Sciatic nerve (tissue), 2 donors: ENCODE results near the gene PRRC2A. TPM values are rescaled to one million over a fixed set of nuclear protein-coding genes. Genes with fewer than 3 reads are reported as not detected.

Experiments used
- ATAC-seq: fragments of 200-7000 bp; cut with Tn5 transposase; one replicate; pipeline ENCODE4 v1.9.1; 2020; ENCODE audit warnings: mild to moderate bottlenecking, moderate library complexity
- DNase-seq: peaks from one replicate; pipeline ENCODE4 v3.0.0-alpha.2; 2020; ENCODE audit warnings: low spot score
- intact Hi-C: fragments of 100-400 bp; cut with DNase I; formaldehyde crosslinking; loops from one replicate; pipeline ENCODE4 v1.14.2; 2022
- microRNA-seq: library from miRNA; unstranded; fragments of <30 nt; microRNA quantifications from one replicate; pipeline ENCODE4 v1.2.0, GENCODE V29; 2020
- total RNA-seq: library from RNA; stranded (reverse); fragmentation: NEBNext Ultra II Directional; extraction: Animal tissue kit (Norgen Biotek cat#: 25700); gene quantifications from one replicate; pipeline ENCODE4 v1.2.1, GENCODE V29; 2021
- donor health status: DM: no; HTN: no; CAD: no.
- donor health status: DM: no; HTN: no; CAD: no.

The PRRC2A gene
- total RNA-seq, 1 donor from 2014 or later, result 166 TPM

- DNase-seq, result no peak
- intact Hi-C loops, result loop anchor here (10.0 kb wide), 1 partner anchor 147 kb away; no protein-coding TSS in a partner anchor
- ATAC-seq, result no peak
These were observed 66.8 kb downstream of the PRRC2A start for GRCh38 chr6:31687321-31687720.

Small RNA genes within 50 kb of the gene (microRNA-seq; reads per million reads assigned to microRNA genes)
- not detected for gene MIR6832

Other genes with a start within 250 kb of the PRRC2A start
- 26.5 TPM for gene MICA, start 217.1 kb upstream of the PRRC2A start, total RNA-seq
- gene MICB, start 122.6 kb upstream of the PRRC2A start, total RNA-seq, result 2.9 TPM
- gene MCCD1, start 91.8 kb upstream of the PRRC2A start, total RNA-seq, result not detected
- 258 TPM for gene DDX39B, start 78.7 kb upstream of the PRRC2A start, total RNA-seq
- 4.8 TPM for gene ATP6V1G2, start 74.1 kb upstream of the PRRC2A start, total RNA-seq
- gene NFKBIL1, start 73.1 kb upstream of the PRRC2A start, total RNA-seq, result 23.0 TPM
- gene LTA, start 48.4 kb upstream of the PRRC2A start, total RNA-seq, result 0.27 TPM
- gene TNF, start 45.1 kb upstream of the PRRC2A start, total RNA-seq, result 0.40 TPM
- gene LTB, start 38.3 kb upstream of the PRRC2A start, total RNA-seq, result 4.0 TPM
- gene LST1, start 34.4 kb upstream of the PRRC2A start, total RNA-seq, result 17.7 TPM
- 1.1 TPM for gene NCR3, start 27.7 kb upstream of the PRRC2A start, total RNA-seq
- gene AIF1, start 5.5 kb upstream of the PRRC2A start, total RNA-seq, result 50.6 TPM
- gene BAG6, start 31.9 kb downstream of the PRRC2A start, total RNA-seq, result 201 TPM
- gene APOM, start 35.2 kb downstream of the PRRC2A start, total RNA-seq, result 0.53 TPM
- gene C6orf47, start 40.1 kb downstream of the PRRC2A start, total RNA-seq, result 14.5 TPM
- gene GPANK1, start 44.3 kb downstream of the PRRC2A start, total RNA-seq, result 16.7 TPM
- 116 TPM for gene CSNK2B, start 45.4 kb downstream of the PRRC2A start, total RNA-seq
- 20.4 TPM for gene LY6G5B, start 49.3 kb downstream of the PRRC2A start, total RNA-seq
- gene LY6G5C, start 60.4 kb downstream of the PRRC2A start, total RNA-seq, result 2.1 TPM
- gene ABHD16A, start 82.6 kb downstream of the PRRC2A start, total RNA-seq, result 46.0 TPM
- gene LY6G6F, start 86.2 kb downstream of the PRRC2A start, total RNA-seq, result not detected
- not detected for gene LY6G6D, start 94.6 kb downstream of the PRRC2A start, total RNA-seq
- gene LY6G6C, start 101.0 kb downstream of the PRRC2A start, total RNA-seq, result 0.71 TPM
- 0.62 TPM for gene MPIG6B, start 102.7 kb downstream of the PRRC2A start, total RNA-seq
- 124 TPM for gene DDAH2, start 108.6 kb downstream of the PRRC2A start, total RNA-seq
- 239 TPM for gene CLIC1, start 115.8 kb downstream of the PRRC2A start, total RNA-seq
- 21.2 TPM for gene MSH5, start 119.3 kb downstream of the PRRC2A start, total RNA-seq
- 4.9 TPM for gene SAPCD1, start 141.9 kb downstream of the PRRC2A start, total RNA-seq
- gene VWA7, start 156.6 kb downstream of the PRRC2A start, total RNA-seq, result 0.94 TPM
- 42.3 TPM for gene VARS1, start 175.0 kb downstream of the PRRC2A start, total RNA-seq
- 30.1 TPM for gene LSM2, start 186.3 kb downstream of the PRRC2A start, total RNA-seq
- gene HSPA1L, start 194.6 kb downstream of the PRRC2A start, total RNA-seq, result 2.8 TPM
- gene HSPA1A, start 194.8 kb downstream of the PRRC2A start, total RNA-seq, result 195 TPM
- 181 TPM for gene HSPA1B, start 207.0 kb downstream of the PRRC2A start, total RNA-seq
- gene NEU1, start 242.1 kb downstream of the PRRC2A start, total RNA-seq, result 22.1 TPM